Keratinocyte (primary cell): ENCODE measurements around the gene USP14.

Experiments used
- CTCF ChIP-seq, 3 experiments: IDR thresholded peaks in 1 of 3; conservative IDR thresholded peaks in 1 of 3; optimal IDR thresholded peaks in 1 of 3; 2 replicates in 2 of 3; 3 replicates in 1 of 3; pipeline versions ENCODE3 to v1.5.1; 2011; ENCODE audit warnings: low read length in 3 of 3, mild to moderate bottlenecking in 3 of 3, moderate library complexity in 2 of 3, control low read depth in 1 of 3, inconsistent platforms in 1 of 3; ENCODE audit not compliant: insufficient read depth in 2 of 3; ENCODE audit errors: extremely low read depth in 1 of 3
- EZH2 ChIP-seq: IDR thresholded peaks from one replicate; pipeline ENCODE4 v1.6.1; 2012; ENCODE audit warnings: inconsistent platforms, mild to moderate bottlenecking, low read length, moderate library complexity

- TF ChIP-seq CTCF (optimal IDR thresholded peaks at IDR 0.05 in 1 of 3, IDR thresholded peaks at IDR 0.05 in 1 of 3, conservative IDR thresholded peaks at IDR 0.05 in 1 of 3; ENCODE audit: extremely low read depth in 1 of 3, insufficient read depth in 2 of 3, low read length in 3 of 3): no peak
- no peak for TF ChIP-seq EZH2
Measured at GRCh38 chr18:231563-231962, 73.2 kb downstream of the USP14 start.
